Retinal pigment epithelial cell (primary cell): ENCODE data around the gene DNMBP.

Experiments used
- DNase-seq: peaks from one replicate; pipeline ENCODE4 v3.0.0-alpha.2; 2010; ENCODE audit warnings: low read depth
- H3K4me3 ChIP-seq: 2 replicates; pipeline ENCODE4 v1.5.1; 2011; ENCODE audit warnings: mild to moderate bottlenecking, low read length, control low read depth, moderate library complexity
- TF ChIP-seq, protein P1 (sequence below): conservative IDR thresholded peaks from 2 replicates; pipeline ENCODE4 v1.5.1; 2011; ENCODE audit warnings: low read depth, low read length, control low read depth, inconsistent platforms

The DNMBP gene

DNA sequence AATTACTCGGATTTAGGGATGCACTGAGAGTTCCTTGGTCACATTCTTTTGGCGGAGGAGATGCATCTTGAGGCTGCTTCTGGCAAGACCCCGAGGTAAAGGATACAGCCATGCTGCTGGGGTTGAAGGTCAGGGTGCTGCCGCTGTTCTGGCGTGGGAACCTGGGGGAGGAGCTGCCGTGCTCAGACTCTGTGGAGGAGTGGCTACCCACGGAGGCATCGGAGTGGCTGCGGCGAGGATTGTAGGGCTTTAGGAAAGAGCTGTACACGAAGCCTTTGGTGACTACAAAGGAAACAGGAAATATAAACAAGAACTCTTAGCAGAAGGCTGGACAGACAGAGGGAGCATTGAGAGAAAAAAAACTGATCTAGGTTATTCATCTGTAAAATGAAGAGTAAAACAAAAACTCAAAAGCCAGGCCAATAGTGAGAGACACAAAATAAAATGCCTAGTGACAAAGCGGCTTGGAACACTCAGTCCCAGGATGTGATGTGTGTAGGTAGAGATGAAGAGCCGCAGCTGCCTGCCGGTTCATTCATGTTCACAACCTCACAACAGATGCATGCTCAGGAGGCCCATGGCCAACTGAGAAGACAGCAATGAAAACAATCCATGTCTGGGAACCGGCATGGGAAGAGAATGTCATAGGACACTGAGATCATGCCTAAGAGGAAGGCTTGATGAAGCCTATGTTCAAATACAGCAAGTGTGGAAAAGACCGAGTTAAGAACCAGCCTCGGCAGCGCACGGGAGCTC lies 129.5 kb downstream of the DNMBP start:
- TF ChIP-seq, protein P1, sequence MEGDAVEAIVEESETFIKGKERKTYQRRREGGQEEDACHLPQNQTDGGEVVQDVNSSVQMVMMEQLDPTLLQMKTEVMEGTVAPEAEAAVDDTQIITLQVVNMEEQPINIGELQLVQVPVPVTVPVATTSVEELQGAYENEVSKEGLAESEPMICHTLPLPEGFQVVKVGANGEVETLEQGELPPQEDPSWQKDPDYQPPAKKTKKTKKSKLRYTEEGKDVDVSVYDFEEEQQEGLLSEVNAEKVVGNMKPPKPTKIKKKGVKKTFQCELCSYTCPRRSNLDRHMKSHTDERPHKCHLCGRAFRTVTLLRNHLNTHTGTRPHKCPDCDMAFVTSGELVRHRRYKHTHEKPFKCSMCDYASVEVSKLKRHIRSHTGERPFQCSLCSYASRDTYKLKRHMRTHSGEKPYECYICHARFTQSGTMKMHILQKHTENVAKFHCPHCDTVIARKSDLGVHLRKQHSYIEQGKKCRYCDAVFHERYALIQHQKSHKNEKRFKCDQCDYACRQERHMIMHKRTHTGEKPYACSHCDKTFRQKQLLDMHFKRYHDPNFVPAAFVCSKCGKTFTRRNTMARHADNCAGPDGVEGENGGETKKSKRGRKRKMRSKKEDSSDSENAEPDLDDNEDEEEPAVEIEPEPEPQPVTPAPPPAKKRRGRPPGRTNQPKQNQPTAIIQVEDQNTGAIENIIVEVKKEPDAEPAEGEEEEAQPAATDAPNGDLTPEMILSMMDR = no peak
- H3K4me3 ChIP-seq = no peak overlapping the region
- no peak for DNase-seq

DNA sequence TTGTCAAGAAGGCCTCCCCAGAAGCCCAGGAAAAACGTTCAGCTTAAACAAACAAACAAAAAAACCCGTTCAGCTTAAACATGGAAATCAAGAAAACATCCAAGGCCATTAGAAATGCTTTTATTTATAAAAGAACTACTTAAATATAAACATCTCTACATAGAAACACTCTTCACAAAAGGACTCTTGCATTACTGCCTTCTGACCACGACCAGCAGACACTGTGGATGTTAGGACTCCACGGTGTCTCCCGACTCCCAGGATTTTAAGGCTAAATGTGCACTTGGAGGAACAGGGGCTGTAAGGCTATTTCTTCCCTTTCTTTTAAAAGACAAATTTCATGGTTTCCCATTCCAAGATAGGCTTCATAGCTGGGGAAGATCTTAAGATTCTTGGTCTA lies 134.3 kb downstream of the DNMBP start:
- no peak for DNase-seq
- H3K4me3 ChIP-seq = no peak overlapping the region
- TF ChIP-seq, protein P1 = no peak

DNA sequence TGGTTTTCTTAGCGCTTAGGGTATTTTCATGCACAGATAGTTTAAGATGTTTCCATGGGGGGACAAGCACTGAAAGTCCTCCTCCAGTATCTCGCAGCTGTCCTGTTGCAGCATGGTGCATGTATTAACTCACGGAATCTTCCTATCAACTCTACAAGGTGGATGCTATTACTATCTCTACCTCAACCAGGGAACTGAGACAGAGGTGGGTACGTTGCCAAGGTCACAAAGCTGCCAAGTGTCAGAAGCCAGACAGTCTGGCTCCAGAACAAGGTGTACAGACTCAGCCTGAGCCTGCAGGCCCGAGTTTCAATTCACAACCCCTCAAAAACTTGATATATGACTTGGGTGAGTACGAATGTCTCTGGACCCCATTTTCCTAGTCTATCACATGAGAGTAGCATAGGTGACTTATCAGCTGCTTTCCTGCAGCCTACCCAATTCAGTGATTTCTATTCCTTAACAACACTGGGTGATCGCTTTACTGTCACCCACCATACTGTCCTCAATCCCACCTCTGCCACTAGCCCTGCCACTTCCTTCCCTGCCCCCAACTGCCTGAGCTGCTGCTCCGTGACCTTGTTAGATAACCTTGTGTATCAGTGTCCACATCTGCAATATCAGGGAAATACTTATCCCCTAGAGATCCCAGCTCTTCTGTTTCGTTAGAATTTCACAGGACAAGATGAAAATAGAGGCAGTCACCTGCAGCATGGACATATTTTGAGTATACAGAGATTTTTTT lies 135.2 kb downstream of the DNMBP start:
- no peak for DNase-seq
- H3K4me3 ChIP-seq = no peak overlapping the region
- TF ChIP-seq, protein P1 = no peak

DNA sequence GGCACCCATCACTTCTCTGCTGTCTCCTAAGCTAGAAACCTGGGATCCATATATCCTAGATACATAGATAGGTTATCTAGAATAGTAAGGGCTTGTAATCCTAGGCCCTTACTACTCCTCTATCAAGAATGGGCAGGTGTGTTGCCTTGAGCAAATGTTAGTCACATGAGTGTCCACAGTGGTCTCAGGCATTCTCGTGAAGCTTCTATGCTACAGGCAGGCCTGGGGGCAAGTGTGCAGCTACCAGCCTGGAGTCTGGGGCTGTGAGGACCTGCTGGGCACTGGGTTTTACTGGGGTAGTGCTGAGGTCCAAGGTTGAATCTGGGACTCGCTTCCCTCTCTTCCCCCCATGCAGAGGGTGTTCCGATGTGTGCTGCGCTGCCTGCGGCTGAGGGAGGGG lies 135.9 kb downstream of the DNMBP start:
- no peak for DNase-seq
- TF ChIP-seq, protein P1 = no peak
- no peak overlapping the region for H3K4me3 ChIP-seq

DNA sequence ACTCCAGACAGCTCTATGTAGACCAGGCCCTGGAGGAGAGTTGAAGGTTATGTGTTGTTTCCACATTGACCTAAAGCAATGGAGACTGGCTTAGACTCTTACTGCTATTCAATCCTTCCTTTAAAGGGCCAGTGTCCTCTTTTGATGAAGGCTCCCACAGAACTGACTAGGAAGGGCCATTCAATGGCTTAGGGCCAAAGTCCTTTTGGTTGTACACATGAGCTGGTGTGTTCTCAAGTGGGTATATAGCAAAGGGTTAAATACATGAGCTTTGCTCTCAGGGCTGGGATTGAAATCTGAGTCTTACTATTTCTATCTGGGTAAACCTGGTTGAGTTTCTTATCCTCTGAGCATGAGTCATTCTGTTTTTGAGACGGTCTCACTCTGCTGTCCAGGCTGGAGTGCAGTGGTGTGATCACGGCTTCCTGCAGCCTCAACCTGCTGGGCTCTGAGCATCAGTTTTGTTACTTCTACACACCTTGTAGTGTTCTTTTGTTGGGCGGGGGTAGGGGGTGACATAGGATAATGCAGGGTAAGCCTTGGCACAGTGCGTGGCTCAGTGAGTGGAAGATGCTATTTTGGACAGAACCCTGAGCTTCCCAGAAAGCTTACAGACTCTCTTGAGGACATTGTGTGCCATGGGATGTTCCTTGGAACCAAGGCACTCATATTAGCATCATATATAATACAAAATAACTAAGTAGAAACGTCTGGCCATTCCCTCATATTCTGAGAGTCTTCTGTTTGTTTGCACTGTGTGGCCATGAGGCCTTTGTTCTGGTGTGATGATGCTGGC lies 137.2 kb downstream of the DNMBP start:
- TF ChIP-seq, protein P1 = no peak
- H3K4me3 ChIP-seq = no peak overlapping the region
- DNase-seq = no peak

DNA sequence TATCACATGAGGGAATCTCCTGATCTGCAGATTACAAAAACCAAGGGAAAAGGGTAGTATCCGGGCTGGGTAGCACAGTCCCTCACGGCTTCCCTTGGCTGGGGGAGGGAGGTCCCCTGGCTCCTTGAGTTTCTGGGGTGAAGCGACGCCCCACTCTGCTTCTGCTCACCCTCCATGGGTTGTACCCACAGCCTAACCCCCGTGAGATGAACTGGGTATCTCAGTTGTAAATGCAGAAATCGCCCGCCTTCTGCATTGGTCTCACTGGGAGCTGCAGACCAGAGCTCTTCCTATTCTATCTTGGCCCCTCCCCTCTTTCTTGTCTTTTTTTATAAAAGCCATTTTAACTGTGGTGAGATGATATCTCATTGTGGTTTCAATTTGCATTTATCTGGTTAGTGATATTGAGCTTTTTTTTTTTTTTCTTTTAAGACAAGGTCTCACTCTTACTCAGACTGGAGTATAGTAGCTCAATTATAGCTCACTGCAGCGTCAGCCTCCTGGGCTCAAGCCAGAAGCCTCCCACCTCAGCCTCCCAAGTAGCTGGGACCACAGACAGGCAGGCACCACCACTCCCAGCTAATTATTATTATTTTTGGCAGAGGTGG lies 139.5 kb downstream of the DNMBP start:
- TF ChIP-seq, protein P1 = no peak
- DNase-seq = no peak
- H3K4me3 ChIP-seq = no peak overlapping the region
